Body of pancreas (tissue), 4 donors: Measurements from ENCODE around the gene CREB5. TPM values are rescaled to one million over a fixed set of nuclear protein-coding genes. Genes with fewer than 3 reads are reported as not detected.

Experiments
- ATAC-seq: fragments of 150-250 bp; one replicate; pipeline ENCODE4 v1.9.1; 2016
- DNase-seq, 4 donors: peaks; one replicate each; pipeline ENCODE4 v3.0.0-alpha.2; 2019
- H3K27ac ChIP-seq, 4 donors: fragments of 200-600 bp; sonication (generic); 1 replicate in 3 of 4; 2 replicates in 1 of 4; pipeline versions ENCODE4 v1.5.1 to v1.6.1; 2016 to 2019; ENCODE audit warnings: mild to moderate bottlenecking in 1 of 4, mixed read lengths in 1 of 4, moderate library complexity in 1 of 4
- H3K27me3 ChIP-seq, 2 donors: fragments of 200-600 bp; sonication (generic); one replicate each; pipeline ENCODE4 v1.6.0; 2016; ENCODE audit warnings: mild to moderate bottlenecking in 1 of 2
- H3K36me3 ChIP-seq, 2 donors: fragments of 200-600 bp; sonication (generic); replicated peaks in 1 of 2; 2 replicates each; pipeline ENCODE4 v1.5.1; 2016; ENCODE audit warnings: low read depth in 2 of 2; ENCODE audit not compliant: insufficient read depth in 1 of 2
- H3K4me1 ChIP-seq: fragments of 200-600 bp; sonication (generic); one replicate; pipeline ENCODE4 v1.6.0; 2016
- H3K4me3 ChIP-seq, 2 donors: fragments of 200-600 bp; sonication (generic); 1 replicate in 1 of 2; 2 replicates in 1 of 2; pipeline ENCODE4 v1.5.1; 2016 to 2019
- H3K9me3 ChIP-seq, 3 donors: fragments of 200-600 bp; sonication (generic); 1 replicate in 2 of 3; 2 replicates in 1 of 3; pipeline ENCODE4 v1.5.1; 2016
- CTCF ChIP-seq, 7 experiments: fragments of 450-650 bp in 4 of 7; fragments of 200-600 bp in 3 of 7; sonication (generic) in 3 of 7; IDR thresholded peaks; one replicate each; pipeline ENCODE4 v1.5.1; 2016 to 2019; ENCODE audit warnings: antibody characterized with exemption in 7 of 7
- POLR2A ChIP-seq, 3 donors: fragments of 450-650 bp; IDR thresholded peaks; one replicate each; pipeline ENCODE4 v1.6.1; 2016; ENCODE audit warnings: antibody characterized with exemption in 3 of 3, mild to moderate bottlenecking in 2 of 3
- WGBS, 2 donors: methylation state at CpG; one replicate each; pipeline ENCODE4 v1.1.5; 2017; 5-methylcytosine and 5-hydroxymethylcytosine counted together
- intact Hi-C: fragments of 100-400 bp; cut with DNase I; formaldehyde crosslinking; loops from one replicate; pipeline ENCODE4 v1.15.1; 2023
- total RNA-seq, 2 donors: library from RNA; depleted of rRNA; stranded (reverse); fragments of >200 nt; gene quantifications; one replicate each; pipeline ENCODE4 v1.1.0, GENCODE V29; 2016

Gene CREB5
- total RNA-seq, 2 donors from 2014 or later: 10.4 to 25.7 TPM

DNA sequence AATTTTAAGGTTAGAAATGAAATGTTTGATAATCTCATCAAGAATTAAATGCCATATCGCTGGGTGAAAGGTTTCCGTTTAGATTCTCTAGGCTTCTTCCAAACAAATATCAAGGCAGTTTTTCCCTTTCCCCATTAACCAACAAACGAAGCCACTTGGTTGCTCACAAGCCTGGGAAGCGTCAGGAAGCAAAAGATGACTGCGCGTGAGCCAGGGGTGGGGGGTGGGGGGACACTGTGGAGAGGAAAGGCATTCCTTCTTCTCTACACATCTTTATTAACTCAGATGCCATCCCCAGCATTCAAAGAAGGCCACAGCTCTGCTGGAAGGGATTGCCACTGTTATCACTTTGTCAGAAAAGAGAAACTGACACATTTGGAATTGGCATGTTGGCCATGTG lies 338.7 kb downstream of the CREB5 start:
- no peaks in the 10 kb centered on the region for H3K9me3 ChIP-seq

DNA sequence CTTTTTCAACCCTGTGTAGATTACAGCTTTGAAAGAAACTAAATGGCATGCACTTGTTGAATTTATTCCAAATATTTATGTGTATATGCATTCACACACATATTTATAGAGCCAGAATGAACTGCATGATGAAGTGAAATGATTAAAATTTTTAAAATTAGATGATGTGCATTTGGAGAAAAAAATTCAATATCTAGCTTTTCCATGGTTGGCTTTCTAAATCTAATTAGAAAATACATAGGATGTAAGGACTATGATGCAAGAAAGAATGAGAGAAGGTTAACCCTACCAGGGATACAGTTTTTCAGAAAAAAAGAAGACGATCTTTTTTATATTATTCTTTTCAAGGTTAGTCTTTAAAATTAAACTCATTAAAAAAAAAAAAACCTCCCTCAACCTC lies 341.3 kb downstream of the CREB5 start:
- intact Hi-C loops: no loop called here
- Histone ChIP-seq H3K4me1 (no peaks in the 10 kb centered on the region), H3K27ac (no peak overlapping the region), H3K4me3 (no peak overlapping the region), H3K9me3 (no peaks in the 10 kb centered on the region), H3K36me3 (no peaks in the 10 kb centered on the region), H3K27me3 (no peaks in the 10 kb centered on the region)
- TF ChIP-seq POLR2A (IDR thresholded peaks at IDR 0.05) (no peak), CTCF (IDR thresholded peaks at IDR 0.05) (no peak)
- ATAC-seq: no peak
- no peak for DNase-seq
- 65 to 79% methylated on average over 1 of the region's 1 CpG for WGBS, 2 donors

More for the DNA sequence above, 338.7 kb downstream of the CREB5 start:
- no peak overlapping the region for H3K27ac ChIP-seq
- H3K36me3 ChIP-seq: no peaks in the 10 kb centered on the region
- no peak for ATAC-seq
- no peak overlapping the region for H3K4me3 ChIP-seq
- no peaks in the 10 kb centered on the region for H3K27me3 ChIP-seq
- no peak for DNase-seq
- TF ChIP-seq POLR2A (IDR thresholded peaks at IDR 0.05): no peak
- no peak for TF ChIP-seq CTCF (IDR thresholded peaks at IDR 0.05)
- no peaks in the 10 kb centered on the region for H3K4me1 ChIP-seq
- intact Hi-C loops: no loop called here
- 89 to 90% methylated on average over 6 of the region's 6 CpGs for WGBS, 2 donors

GRCh38 chr7:28754027-28754426 lies 341.7 kb downstream of the CREB5 start:
- Histone ChIP-seq H3K27me3 (no peaks in the 10 kb centered on the region), H3K27ac (no peak overlapping the region), H3K36me3 (no peaks in the 10 kb centered on the region), H3K4me1 (no peaks in the 10 kb centered on the region), H3K9me3 (no peaks in the 10 kb centered on the region), H3K4me3 (no peak overlapping the region)
- 22 to 28% methylated on average over 3 of the region's 3 CpGs for WGBS, 2 donors
- DNase-seq (peak in 2 of 4 donors; percentile 24 to 38), ATAC-seq (peak; percentile 67)
- TF ChIP-seq CTCF (IDR thresholded peaks at IDR 0.05): peak in 1 of 7 experiments; percentile 19
- TF ChIP-seq POLR2A (IDR thresholded peaks at IDR 0.05): no peak
- intact Hi-C loops: no loop called here

- intact Hi-C loops: no loop called here
- no peaks in the 10 kb centered on the region for H3K9me3 ChIP-seq
- H3K27ac ChIP-seq: no peak overlapping the region
- H3K36me3 ChIP-seq: no peaks in the 10 kb centered on the region
- no peak for ATAC-seq
- no peaks in the 10 kb centered on the region for H3K4me1 ChIP-seq
- no peak for TF ChIP-seq POLR2A (IDR thresholded peaks at IDR 0.05)
- TF ChIP-seq CTCF (IDR thresholded peaks at IDR 0.05): no peak
- no peak for DNase-seq
- no peaks in the 10 kb centered on the region for H3K27me3 ChIP-seq
- H3K4me3 ChIP-seq: no peak overlapping the region
- 64 to 71% methylated on average over 5 of the region's 5 CpGs for WGBS, 2 donors
Observed at GRCh38 chr7:28754447-28754846, 342.1 kb downstream of the CREB5 start.

DNA sequence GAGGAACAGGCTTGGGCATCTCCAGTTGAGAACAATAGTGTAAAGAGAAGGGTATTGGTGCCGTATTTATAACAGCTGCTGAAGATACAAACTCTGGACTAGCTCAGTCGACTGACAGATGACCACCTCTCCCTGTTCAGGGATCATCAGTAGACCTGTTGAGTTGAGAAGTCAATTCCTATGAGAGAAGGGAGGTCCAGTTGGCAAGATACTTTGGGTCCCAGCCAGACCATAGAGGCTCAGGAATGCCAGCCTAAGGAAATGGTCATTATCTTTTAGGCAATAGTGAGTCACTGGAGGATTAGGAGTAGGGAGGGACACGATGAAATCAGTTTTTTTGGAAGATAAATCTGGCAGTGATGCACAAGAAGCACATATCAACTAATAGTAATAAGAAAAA lies 342.9 kb downstream of the CREB5 start:
- Histone ChIP-seq H3K27ac (no peak overlapping the region), H3K4me3 (no peak overlapping the region), H3K27me3 (no peaks in the 10 kb centered on the region), H3K4me1 (no peaks in the 10 kb centered on the region), H3K9me3 (no peaks in the 10 kb centered on the region), H3K36me3 (no peaks in the 10 kb centered on the region)
- no peak for DNase-seq
- ATAC-seq: no peak
- 62 to 66% methylated on average over 3 of the region's 3 CpGs for WGBS, 2 donors
- no peak for TF ChIP-seq CTCF (IDR thresholded peaks at IDR 0.05)
- TF ChIP-seq POLR2A (IDR thresholded peaks at IDR 0.05): no peak
- intact Hi-C loops: no loop called here
